SH-SY5Y (cell line): ENCODE data around the gene UBAC2.

Source experiments
- GATA2 ChIP-seq: IDR thresholded peaks from 2 replicates; pipeline ENCODE4 v1.6.1; 2011; ENCODE audit warnings: mild to moderate bottlenecking, low read depth, low read length
- GATA3 ChIP-seq: IDR thresholded peaks from 2 replicates; pipeline ENCODE4 v1.6.1; 2011; ENCODE audit warnings: low read depth, mild to moderate bottlenecking, low read length, moderate library complexity

DNA sequence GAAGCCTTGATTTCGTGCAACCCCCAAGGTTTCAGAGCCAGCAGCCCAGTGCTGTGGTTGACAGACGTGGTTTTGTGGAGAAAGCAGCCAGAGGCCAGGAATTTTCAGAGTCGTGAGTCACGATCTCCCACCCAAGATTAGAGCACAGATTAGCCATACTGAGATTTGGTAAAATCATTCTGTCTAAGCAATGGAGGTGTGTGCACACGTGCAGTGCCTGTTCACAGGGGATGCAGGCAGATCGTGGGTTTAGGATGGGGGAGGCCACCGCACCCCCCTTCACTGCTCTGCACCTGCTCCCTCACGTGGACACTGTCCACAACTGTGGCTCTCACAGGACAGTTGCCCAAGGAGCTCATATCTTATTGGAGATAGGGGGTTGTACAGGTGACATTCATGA lies 153.2 kb downstream of the UBAC2 start:
- no peak; the same call in 1 of the 2 replicates for TF ChIP-seq GATA2
- no peak for TF ChIP-seq GATA3
